Dermis blood vessel endothelial cell (primary cell): ENCODE measurements around the gene RALGAPA1. TPM values are rescaled to one million over a fixed set of nuclear protein-coding genes. Genes with fewer than 3 reads are reported as not detected.
"Not testable (repeated sequence)": the region's sequence is repeated elsewhere in the genome, so short reads cannot be mapped to it uniquely, and the experiment has no call there.

Experiments used
- DNase-seq: peaks from one replicate; pipeline ENCODE4 v3.0.0; 2010
- total RNA-seq: library from RNA; depleted of rRNA; stranded (reverse); fragments of >200 nt; gene quantifications from 2 replicates; pipeline ENCODE4 v1.2.3, GENCODE V29; 2014

RALGAPA1 gene
- total RNA-seq, 1 donor from 2014 or later: 44.1 TPM

GRCh38 chr14:35761922-35762321 is 47.2 kb downstream of the RALGAPA1 start:
- DNase-seq: no peak

GRCh38 chr14:35760143-35760542 is 49.0 kb downstream of the RALGAPA1 start:
- DNase-seq: no peak

GRCh38 chr14:35758523-35759129 is 50.5 kb downstream of the RALGAPA1 start:
- DNase-seq: no peak

DNA sequence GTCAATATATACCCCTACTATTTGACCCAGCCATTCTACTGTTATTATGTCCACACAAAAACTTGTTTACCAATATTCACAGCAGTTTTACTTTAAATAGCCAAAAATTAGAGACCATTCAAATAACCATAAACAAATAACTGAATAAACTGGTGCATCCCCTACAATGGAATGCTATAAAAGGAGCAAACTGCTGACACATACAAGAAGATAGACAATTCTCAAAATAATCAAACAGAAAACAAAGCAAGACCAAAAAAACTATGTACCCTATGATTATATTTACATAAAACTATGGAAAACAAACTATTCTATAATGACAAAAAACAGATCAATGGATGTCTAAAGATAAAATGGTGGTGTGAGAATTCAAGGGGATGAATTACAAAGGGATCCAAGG is 54.4 kb downstream of the RALGAPA1 start:
- no peak for DNase-seq

DNA sequence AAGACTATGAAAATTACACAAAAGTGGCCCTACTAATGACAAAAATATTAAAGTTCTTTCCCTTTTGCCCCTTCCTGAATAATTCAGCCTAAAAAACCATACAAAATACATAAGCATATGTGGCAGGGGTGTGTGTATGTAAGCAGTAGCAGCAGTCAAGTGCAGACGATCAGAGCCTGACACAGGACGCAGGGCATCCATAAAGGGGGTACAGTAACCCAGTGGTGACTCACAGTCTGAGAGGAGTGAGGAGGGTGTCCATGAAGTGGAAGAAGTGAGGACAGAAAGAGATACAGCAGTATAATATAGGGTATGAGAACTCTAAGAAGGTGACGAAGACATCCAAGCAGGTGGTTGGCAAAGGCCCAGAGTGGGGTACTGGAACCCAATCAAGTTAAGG is 56.7 kb downstream of the RALGAPA1 start:
- DNase-seq: no peak

- no peak for DNase-seq
These were observed 58.7 kb downstream of the RALGAPA1 start for GRCh38 chr14:35750202-35750904.

- DNase-seq: no peak
These were observed 61.7 kb downstream of the RALGAPA1 start for GRCh38 chr14:35747379-35747778.

DNA sequence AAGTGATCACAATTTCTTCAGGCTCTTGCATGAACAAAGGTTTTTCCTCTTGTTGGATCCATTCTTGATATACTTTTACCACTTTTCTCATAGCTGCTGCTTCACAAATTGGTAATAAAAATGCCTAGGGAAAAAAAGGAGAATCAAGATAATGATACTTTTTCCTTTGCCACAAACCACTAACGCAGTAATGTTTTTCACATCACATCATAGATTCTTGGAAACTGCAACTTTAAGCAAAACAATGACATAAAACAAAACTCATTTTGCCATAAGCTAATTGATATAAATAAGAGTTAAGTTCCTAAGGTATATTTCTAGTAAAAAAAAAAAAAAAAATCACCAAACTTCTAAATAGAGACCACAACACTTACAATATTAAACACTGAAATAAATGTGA is 66.7 kb downstream of the RALGAPA1 start:
- DNase-seq: no peak

GRCh38 chr14:35742032-35742371 is 67.1 kb downstream of the RALGAPA1 start:
- no peak for DNase-seq

- DNase-seq: no peak
These were observed 67.6 kb downstream of the RALGAPA1 start for GRCh38 chr14:35741345-35742031.

GRCh38 chr14:35740215-35740614 is 68.9 kb downstream of the RALGAPA1 start:
- DNase-seq: no peak

DNA sequence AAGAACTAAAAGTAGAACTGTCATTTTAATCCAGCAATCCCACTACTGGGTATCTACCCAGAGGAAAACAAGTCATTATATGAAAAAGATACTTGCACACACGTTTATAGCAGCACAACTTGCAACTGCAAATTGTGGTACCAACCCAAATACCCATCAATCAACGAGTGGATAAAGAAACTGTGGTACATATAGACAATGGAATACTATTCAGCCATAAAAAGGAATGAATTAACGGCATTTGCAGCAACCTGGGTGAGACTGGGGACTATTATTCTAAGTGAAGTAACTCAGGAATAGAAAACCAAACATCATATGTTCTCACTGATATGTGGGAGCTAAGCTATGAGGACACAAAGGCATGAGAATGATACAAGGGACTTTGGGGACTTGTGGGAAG is 73.9 kb downstream of the RALGAPA1 start:
- not testable (repeated sequence) for DNase-seq

DNA sequence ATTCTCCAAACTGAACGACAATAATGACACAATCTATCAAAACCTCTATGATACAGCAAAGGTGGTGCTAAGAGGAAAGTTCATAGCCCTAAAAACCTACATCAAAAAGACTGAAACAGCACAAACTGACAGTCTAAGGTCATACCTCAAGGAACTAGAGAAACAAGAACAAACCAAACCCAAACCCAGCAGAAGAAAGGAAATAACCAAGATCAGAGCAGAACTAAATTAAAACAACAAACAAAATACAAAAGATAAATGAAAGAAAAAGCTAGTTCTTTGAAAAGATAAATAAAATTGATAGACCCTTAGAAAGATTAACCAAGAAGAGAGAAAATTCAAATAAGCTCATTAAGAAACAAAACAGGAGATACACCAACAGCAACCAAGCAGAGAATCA is 75.6 kb downstream of the RALGAPA1 start:
- not testable (repeated sequence) for DNase-seq

- no peak for DNase-seq
These were observed 78.2 kb downstream of the RALGAPA1 start for GRCh38 chr14:35730871-35731270.

DNA sequence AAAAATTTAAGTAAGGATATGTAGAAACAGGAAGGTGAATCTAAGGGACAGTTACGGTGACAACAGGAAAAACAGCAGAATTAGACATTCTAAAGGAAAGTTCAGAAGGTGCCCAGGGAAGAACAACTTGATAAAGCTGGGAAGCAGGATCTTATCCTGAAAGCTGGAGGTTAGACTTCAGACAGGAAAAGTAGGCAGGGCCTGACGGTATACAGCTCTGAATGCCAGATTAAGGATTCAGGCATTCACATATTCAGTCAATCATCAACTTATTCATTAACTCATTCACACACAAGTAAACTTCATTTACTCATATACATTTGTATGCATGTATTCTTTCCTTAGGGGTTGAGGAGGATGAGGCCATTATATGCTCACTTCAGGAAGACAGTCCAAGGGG is 81.3 kb downstream of the RALGAPA1 start:
- DNase-seq: no peak

DNA sequence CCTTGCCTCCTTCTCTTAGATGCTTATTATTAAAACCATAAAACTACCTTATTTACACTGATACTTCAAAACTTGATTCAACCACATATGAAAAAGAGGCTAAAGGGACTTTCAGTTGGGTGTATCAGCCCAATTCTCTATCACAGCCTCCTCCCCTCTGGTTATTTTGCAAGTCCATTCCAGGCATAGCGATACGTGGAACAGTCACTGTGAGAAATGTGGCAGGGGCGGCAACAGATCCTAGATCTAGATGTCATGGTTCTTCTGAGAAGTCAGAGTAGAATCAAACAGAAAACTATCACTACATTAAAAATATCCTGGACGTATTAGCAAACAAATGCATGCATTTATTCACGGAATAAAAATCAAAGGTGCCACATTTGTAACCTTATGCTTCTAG is 83.2 kb downstream of the RALGAPA1 start:
- no peak for DNase-seq

DNA sequence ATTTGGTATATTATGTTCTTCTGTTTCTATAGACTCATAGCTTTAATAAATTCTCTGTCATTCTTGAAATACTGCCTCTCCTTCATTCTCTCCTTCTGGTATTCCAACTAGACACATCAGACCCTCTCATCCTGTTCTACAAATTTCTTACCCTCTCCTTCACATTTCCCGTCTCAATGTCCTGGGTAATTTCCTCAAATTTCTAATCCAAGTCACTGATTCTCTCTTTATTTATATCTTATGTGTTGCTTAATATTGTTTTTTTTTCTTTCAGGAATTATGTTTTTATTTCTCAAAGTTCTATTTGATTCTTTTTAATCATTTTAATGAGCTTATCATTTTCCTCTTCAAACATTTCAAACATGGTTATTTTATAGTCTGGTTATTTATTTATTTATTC is 94.0 kb downstream of the RALGAPA1 start:
- no peak for DNase-seq

- no peak for DNase-seq
These were observed 96.6 kb downstream of the RALGAPA1 start for GRCh38 chr14:35712466-35712865.

DNA sequence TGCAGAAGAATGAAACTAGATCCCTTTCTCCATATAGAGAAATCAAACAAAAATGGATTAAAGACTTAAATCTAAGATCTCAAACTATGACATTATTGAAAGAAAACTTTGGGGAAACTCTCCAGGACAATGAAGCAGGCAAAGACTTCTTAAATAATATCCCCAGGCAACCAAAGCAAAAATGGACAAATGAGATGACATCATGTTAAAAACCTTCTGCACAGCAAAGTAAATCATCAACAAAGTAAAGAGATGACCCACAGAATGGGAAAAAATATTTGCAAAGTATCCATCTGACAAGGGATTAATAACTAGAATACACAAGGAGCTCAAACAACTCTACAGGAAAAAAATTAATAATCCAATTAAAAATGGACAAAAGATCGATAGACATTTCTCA is 101.0 kb downstream of the RALGAPA1 start:
- DNase-seq: no peak

DNA sequence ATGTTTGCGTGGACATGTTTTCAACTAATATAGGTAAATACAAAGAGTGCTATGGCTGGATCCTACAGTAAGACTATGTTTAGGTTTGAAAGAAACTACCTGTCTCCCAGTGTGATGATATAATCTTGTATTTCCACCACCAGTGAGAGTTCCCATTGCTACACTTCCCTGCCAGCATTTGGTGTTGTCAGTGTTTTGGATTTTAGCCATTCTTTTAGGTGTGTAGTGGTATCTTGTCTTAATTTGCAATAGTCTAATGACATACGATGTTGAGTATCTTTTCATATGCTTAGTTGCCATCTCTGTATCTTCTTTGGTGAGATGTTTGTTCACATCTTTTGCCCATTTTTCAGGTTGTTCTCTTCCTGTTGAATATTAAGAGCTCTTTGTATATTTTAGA is 103.5 kb downstream of the RALGAPA1 start:
- DNase-seq: no peak

DNA sequence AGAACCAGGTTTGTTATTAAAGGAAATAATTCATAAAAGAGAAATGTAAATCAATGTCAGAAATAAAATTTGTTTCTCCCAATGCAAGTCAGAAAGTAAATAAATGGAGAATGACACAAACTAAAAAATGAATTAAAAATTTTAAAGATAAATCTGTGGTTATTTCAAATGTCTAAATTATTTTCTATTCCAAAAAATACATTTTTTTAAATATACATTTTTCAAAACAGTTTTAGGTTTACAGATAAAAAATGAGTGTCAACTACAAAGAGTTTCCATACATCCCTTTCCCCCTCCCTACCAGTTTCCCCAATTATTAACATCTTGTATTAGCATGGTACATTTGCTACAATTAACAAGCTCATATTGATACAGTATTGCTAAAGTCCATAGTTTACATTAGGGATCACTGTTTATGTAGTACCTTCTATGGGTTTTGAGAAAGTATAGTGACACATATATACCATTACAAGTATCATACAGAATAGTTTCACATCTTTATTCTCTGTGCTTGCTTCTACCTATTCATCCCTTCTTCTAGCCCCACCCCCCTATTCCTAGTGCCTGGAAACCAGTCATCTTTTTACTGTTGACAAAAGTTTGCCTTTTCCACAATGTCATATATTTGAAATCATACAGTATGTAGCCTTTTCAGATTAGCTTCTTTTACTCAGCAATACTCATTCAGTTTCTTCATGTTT is 104.2 kb downstream of the RALGAPA1 start:
- no peak for DNase-seq

- DNase-seq: no peak
These were observed 107.6 kb downstream of the RALGAPA1 start for GRCh38 chr14:35701531-35701930.

DNA sequence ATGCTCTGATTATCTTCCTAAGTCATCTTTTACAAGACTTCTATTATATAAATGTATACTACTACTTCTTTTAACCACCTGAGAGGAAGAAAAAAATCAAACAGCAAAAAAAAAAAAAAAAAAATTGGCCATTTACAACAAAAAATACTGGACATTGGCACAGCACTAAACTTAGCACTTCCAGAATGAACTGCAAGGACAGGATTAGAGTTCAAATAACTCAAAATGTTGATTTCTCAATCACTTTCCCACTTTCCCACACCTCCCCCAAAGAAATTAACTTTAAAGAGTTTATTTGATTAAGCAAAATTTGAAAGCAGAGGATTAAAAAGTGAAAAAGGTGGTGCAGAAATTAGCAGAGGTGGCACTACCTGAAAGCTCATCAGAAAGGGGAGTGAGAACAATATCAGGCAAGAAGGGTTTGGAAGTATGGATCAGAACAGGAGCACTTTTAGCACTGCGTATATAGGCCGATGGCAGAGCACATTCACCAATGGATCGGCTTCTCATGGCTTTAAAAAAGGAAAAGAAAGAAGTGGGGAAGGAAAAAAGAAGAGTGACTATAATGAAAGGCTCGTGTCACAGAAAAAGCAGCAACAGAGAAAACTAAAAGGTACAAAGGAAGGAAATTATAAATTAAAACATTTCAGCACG is 109.2 kb downstream of the RALGAPA1 start:
- no peak for DNase-seq
